ENCODE data around the gene OTOR.

DNA sequence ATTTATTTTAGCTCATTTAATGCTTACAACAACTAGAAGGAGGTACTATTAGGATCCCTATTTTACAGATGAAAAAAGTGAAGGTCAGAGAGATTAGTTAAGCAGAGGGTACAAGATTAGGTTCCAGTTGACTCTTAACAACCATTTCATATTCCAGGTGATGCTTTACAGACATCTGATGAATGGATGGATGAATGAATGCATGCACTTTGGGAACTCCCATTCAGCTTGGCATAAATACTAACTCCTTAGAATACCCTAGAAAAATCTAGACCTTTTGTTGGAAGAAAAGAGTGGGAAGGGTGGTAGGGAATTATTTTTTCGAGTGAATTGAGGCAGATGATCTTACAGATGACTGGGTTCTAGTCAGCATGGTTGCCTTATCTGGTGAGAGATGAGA lies 19.1 kb upstream of the OTOR start:
- TF ChIP-seq YY1 (IDR thresholded peaks at IDR 0.05; ENCODE audit: insufficient read depth, insufficient read length): no peak
- TF ChIP-seq ZNF274 (IDR thresholded peaks at IDR 0.05; ENCODE audit: low read depth, low read length): no peak
- TF ChIP-seq SUZ12 (IDR thresholded peaks at IDR 0.05; ENCODE audit: extremely low read depth, insufficient read depth, insufficient read length): no peak
